Measurements from ENCODE around the gene DTYMK. TPM values are rescaled to one million over a fixed set of nuclear protein-coding genes. Genes with fewer than 3 reads are reported as not detected.

DTYMK gene
- polyA plus RNA-seq, 1 of the 3 experiments (the other 2 are of a cell fraction), result 51.1 TPM

- POLR2A ChIA-PET, result no interaction called here
- CTCF ChIA-PET, result interaction anchor here (1.7 kb wide), 1 partner anchor 188 kb away, joined by 5 read pairs; no protein-coding TSS in a partner anchor
- DNase-seq, result no peak
- no peak overlapping the region for H3K27ac ChIP-seq (ENCODE audit: low read depth in 2 of 2, low read length in 1 of 2)
- 76% methylated on average over 5 of the region's 6 CpGs for WGBS (ENCODE audit: low lambda C conversion rate)
- no peaks in the 10 kb centered on the region for H3F3A ChIP-seq (replicated peaks; ENCODE audit: insufficient read depth)
- H3K9ac ChIP-seq, result no peak overlapping the region
- no peak overlapping the region for H2AFZ ChIP-seq (ENCODE audit: low read depth)
- no peak overlapping the region for H3K4me3 ChIP-seq (ENCODE audit: low read depth in 2 of 2, low read length in 1 of 2)
- H3K27me3 ChIP-seq (ENCODE audit: insufficient read depth), result no peaks in the 10 kb centered on the region
- H4K20me1 ChIP-seq (ENCODE audit: insufficient read depth), result no peaks in the 10 kb centered on the region
- H3K36me3 ChIP-seq (replicated peaks in 1 of 2; ENCODE audit: control insufficient read depth in 1 of 2, insufficient read depth in 2 of 2, low read length in 1 of 2), result peaks cover 11 to 34% of the 10 kb centered on the region in 2 experiments
- H3K79me2 ChIP-seq (ENCODE audit: insufficient read depth), result peaks cover 40% of the 10 kb centered on the region
- H3K4me2 ChIP-seq, result no peak overlapping the region
- no peaks in the 10 kb centered on the region for H3K9me3 ChIP-seq
- H3K4me1 ChIP-seq (ENCODE audit: control insufficient read depth in 1 of 2, insufficient read depth in 2 of 2, low read depth in 1 of 2, low read length in 1 of 2), result peaks cover 5 to 10% of the 10 kb centered on the region in 2 experiments; a peak in 3 of 4 replicates
- no peaks in the 10 kb centered on the region for H3K9me2 ChIP-seq
- TF ChIP-seq TEAD4 (IDR thresholded peaks at IDR 0.05; ENCODE audit: borderline replicate concordance, insufficient read depth), result no peak
- no peak for TF ChIP-seq EZH2phosphoT487 (IDR thresholded peaks at IDR 0.05; ENCODE audit: borderline replicate concordance, low read depth)
- TF ChIP-seq NFIC (IDR thresholded peaks at IDR 0.05; ENCODE audit: borderline replicate concordance), result no peak
Observed at GRCh38 chr2:241690202-241690717, 3.6 kb upstream of the DTYMK start.

- POLR2A ChIA-PET, result interaction anchor here (1.2 to 2.5 kb wide), 2 partner anchors 8 to 12 kb away, joined by 4 to 9 read pairs; partner anchors contain the start of gene ING5
- no peaks in the 10 kb centered on the region for H3F3A ChIP-seq (replicated peaks; ENCODE audit: insufficient read depth)
- no peak for TF ChIP-seq GABPA (IDR thresholded peaks at IDR 0.05; ENCODE audit: low read depth)
- no peak for TF ChIP-seq POLR2AphosphoS5 (IDR thresholded peaks at IDR 0.05; ENCODE audit: low read depth, low read length)
- TF ChIP-seq RAD21 (IDR thresholded peaks at IDR 0.05; ENCODE audit: low read length), result no peak
- TF ChIP-seq USF2 (IDR thresholded peaks at IDR 0.05; ENCODE audit: borderline replicate concordance, low read depth, low read length), result no peak
- no peak for TF ChIP-seq RXRA (IDR thresholded peaks at IDR 0.05; ENCODE audit: borderline replicate concordance, low read depth)
- TF ChIP-seq MAX (IDR thresholded peaks at IDR 0.05; ENCODE audit: low read depth), result no peak
- TF ChIP-seq FOSL2 (IDR thresholded peaks at IDR 0.05; ENCODE audit: borderline replicate concordance, low read depth), result no peak
- no peak for TF ChIP-seq REST (IDR thresholded peaks at IDR 0.05; ENCODE audit: low read depth, low read length)
- TF ChIP-seq CTCF (IDR thresholded peaks at IDR 0.05), result no peak
- TF ChIP-seq SIN3A (IDR thresholded peaks at IDR 0.05; ENCODE audit: borderline replicate concordance, low read depth, low read length), result no peak
- TF ChIP-seq IRF3 (IDR thresholded peaks at IDR 0.05; ENCODE audit: low read depth, low read length), result no peak
- TF ChIP-seq TEAD4 (IDR thresholded peaks at IDR 0.05; ENCODE audit: borderline replicate concordance, insufficient read depth), result no peak
- no peak for TF ChIP-seq TAF1 (IDR thresholded peaks at IDR 0.05; ENCODE audit: borderline replicate concordance, low read depth, low read length)
- TF ChIP-seq EZH2phosphoT487 (IDR thresholded peaks at IDR 0.05; ENCODE audit: borderline replicate concordance, low read depth), result no peak
- no peak for TF ChIP-seq RFX5 (IDR thresholded peaks at IDR 0.05; ENCODE audit: low read length)
- TF ChIP-seq FOXJ3 (CRISPR knock-in tag; IDR thresholded peaks at IDR 0.05), result no peak
- no peak for TF ChIP-seq JUND (IDR thresholded peaks at IDR 0.05)
- TF ChIP-seq RCOR1 (IDR thresholded peaks at IDR 0.05; ENCODE audit: low read length), result no peak
- 87% methylated on average over 10 of the region's 10 CpGs for WGBS (ENCODE audit: low lambda C conversion rate)
- no peak overlapping the region for H3K27ac ChIP-seq (ENCODE audit: low read depth in 2 of 2, low read length in 1 of 2)
- H3K9ac ChIP-seq, result no peak overlapping the region
- CTCF ChIA-PET, result interaction anchor here (1.7 to 1.8 kb wide), 4 partner anchors 11 to 189 kb away, joined by 5 to 9 read pairs (median 8); partner anchors contain the start of gene ING5
- H3K79me2 ChIP-seq (ENCODE audit: insufficient read depth), result peaks cover 49% of the 10 kb centered on the region
- no peaks in the 10 kb centered on the region for H3K9me2 ChIP-seq
- H3K4me1 ChIP-seq (ENCODE audit: control insufficient read depth in 1 of 2, insufficient read depth in 2 of 2, low read depth in 1 of 2, low read length in 1 of 2), result peaks cover 5 to 10% of the 10 kb centered on the region in 2 experiments; a peak in 3 of 4 replicates
- H2AFZ ChIP-seq (ENCODE audit: low read depth), result no peak overlapping the region
- no peak overlapping the region for H3K4me3 ChIP-seq (ENCODE audit: low read depth in 2 of 2, low read length in 1 of 2)
- no peak overlapping the region for H3K4me2 ChIP-seq
- no peaks in the 10 kb centered on the region for H4K20me1 ChIP-seq (ENCODE audit: insufficient read depth)
- H3K27me3 ChIP-seq (ENCODE audit: insufficient read depth), result no peaks in the 10 kb centered on the region
- peaks cover 15 to 38% of the 10 kb centered on the region in 2 experiments for H3K36me3 ChIP-seq (replicated peaks in 1 of 2; ENCODE audit: control insufficient read depth in 1 of 2, insufficient read depth in 2 of 2, low read length in 1 of 2)
- DNase-seq, result no peak
- no peaks in the 10 kb centered on the region for H3K9me3 ChIP-seq
Observed at GRCh38 chr2:241689306-241689705, 2.7 kb upstream of the DTYMK start.
